ENCODE results near the gene DDX17. TPM values are rescaled to one million over a fixed set of nuclear protein-coding genes. Genes with fewer than 3 reads are reported as not detected.

DDX17 gene
- total RNA-seq, 2 experiments from 2014 or later = 319 to 341 TPM

GRCh38 chr22:38461414-38462081, 44.6 kb downstream of the DDX17 start:
- Mint-ChIP-seq H3K9me3 (no peaks in the 10 kb centered on the region), H3K27me3 (ENCODE audit: low read depth) (peaks cover 83% of the 10 kb centered on the region), H3K4me1 (ENCODE audit: low read depth) (peaks cover 7% of the 10 kb centered on the region), H3K36me3 (ENCODE audit: low read depth) (no peaks in the 10 kb centered on the region), H3K27ac (no peak overlapping the region), H3K4me3 (no peak overlapping the region)
- intact Hi-C loops (cut with micrococcal nuclease) = loop anchor here (1.0 kb wide), 1 partner anchor 109 kb away; the partner anchor contains the start of gene DMC1
- DNase-seq = peak; percentile 81
- CTCF ChIA-PET = interaction anchor here (1.0 kb wide), 1 partner anchor 30 kb away, joined by 3 read pairs; no protein-coding TSS in a partner anchor

DNA sequence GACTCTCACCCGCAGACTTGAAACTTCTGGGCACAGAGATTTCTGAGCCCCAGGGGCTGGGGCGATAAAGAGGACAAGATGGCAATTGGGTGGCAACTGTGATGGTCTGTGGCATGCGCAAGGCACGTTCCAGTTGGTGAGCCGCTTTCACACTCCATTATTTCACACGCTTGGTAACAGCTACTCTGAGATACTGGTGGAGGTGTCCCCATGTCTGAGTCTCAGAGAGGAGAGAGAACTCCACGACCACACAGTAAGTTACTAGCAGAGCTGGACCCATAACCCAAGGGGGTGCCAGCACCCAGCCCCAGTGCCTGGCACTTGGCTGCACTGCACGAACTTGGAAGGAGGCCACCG, 45.1 kb downstream of the DDX17 start:
- CTCF ChIA-PET = no interaction called here
- Mint-ChIP-seq H3K27ac (no peak overlapping the region), H3K4me1 (ENCODE audit: low read depth) (peaks cover 9% of the 10 kb centered on the region), H3K9me3 (no peaks in the 10 kb centered on the region), H3K27me3 (ENCODE audit: low read depth) (peaks cover 82% of the 10 kb centered on the region), H3K36me3 (ENCODE audit: low read depth) (no peaks in the 10 kb centered on the region), H3K4me3 (no peak overlapping the region)
- no peak for DNase-seq
- intact Hi-C loops (cut with micrococcal nuclease) = loop anchor here (1.0 kb wide), 1 partner anchor 109 kb away; the partner anchor contains the start of gene DMC1

DNA sequence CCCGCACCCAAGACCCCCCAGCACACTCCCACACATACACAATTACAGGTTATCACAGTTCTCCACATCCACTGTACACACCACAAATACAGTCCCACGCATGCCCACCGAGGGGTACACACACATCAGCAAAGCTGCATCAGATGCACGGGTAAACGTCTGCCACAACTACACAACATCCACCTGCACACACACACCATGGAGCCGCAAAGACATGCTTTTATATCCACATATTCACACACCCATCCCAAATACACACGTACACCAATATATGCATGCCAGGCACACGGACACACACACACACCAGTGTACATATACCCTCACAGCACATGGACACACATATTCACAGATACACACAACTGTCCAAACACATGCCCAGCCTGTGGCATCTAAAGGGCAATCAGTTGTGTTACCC, 45.7 kb downstream of the DDX17 start:
- H3K9me3 Mint-ChIP-seq = no peaks in the 10 kb centered on the region
- peaks cover 10% of the 10 kb centered on the region for H3K4me1 Mint-ChIP-seq (ENCODE audit: low read depth)
- H3K27me3 Mint-ChIP-seq (ENCODE audit: low read depth) = peaks cover 76% of the 10 kb centered on the region
- intact Hi-C loops (cut with micrococcal nuclease) = no loop called here
- H3K27ac Mint-ChIP-seq = no peak overlapping the region
- H3K36me3 Mint-ChIP-seq (ENCODE audit: low read depth) = no peaks in the 10 kb centered on the region
- H3K4me3 Mint-ChIP-seq = no peak overlapping the region
- CTCF ChIA-PET = no interaction called here
- no peak for DNase-seq

- Mint-ChIP-seq H3K4me3 (peak overlapping the region; percentile 57), H3K36me3 (ENCODE audit: low read depth) (no peaks in the 10 kb centered on the region), H3K9me3 (no peaks in the 10 kb centered on the region), H3K4me1 (ENCODE audit: low read depth) (peaks cover 15% of the 10 kb centered on the region), H3K27me3 (ENCODE audit: low read depth) (peaks cover 70% of the 10 kb centered on the region), H3K27ac (no peak overlapping the region)
- CTCF ChIA-PET = no interaction called here
- intact Hi-C loops (cut with micrococcal nuclease) = no loop called here
- DNase-seq = no peak
These were observed 49.0 kb downstream of the DDX17 start for GRCh38 chr22:38456841-38457699.

DNA sequence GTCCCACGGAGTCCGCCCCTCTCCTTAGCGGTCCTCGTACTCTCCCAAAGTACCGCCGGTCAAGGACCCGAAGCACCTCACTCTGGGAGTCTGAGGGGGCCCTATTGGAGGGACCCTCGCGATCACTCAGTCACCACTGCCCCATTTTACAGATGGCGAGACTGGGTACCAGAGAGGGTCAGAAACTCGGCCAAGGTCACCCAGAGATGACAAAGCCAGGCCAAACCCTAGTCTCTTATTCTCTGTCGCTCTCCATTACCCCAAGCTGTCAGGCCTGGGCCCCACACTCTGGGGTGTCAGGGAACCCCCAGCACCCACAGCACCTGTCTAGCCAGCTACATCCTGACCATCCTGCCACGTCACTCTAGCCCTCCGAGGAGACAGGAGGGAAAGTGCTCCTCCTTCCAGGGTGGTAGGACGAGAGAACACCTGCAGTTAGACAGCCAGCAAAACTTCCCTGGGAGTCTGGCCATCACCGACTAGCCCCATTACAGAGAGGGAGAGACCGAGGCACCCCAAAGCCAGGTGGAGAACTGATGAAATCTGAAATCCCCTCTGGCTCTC, 49.8 kb downstream of the DDX17 start:
- H3K4me3 Mint-ChIP-seq = peak overlapping the region; percentile 57
- no peaks in the 10 kb centered on the region for H3K9me3 Mint-ChIP-seq
- peaks cover 10% of the 10 kb centered on the region for H3K4me1 Mint-ChIP-seq (ENCODE audit: low read depth)

DNA sequence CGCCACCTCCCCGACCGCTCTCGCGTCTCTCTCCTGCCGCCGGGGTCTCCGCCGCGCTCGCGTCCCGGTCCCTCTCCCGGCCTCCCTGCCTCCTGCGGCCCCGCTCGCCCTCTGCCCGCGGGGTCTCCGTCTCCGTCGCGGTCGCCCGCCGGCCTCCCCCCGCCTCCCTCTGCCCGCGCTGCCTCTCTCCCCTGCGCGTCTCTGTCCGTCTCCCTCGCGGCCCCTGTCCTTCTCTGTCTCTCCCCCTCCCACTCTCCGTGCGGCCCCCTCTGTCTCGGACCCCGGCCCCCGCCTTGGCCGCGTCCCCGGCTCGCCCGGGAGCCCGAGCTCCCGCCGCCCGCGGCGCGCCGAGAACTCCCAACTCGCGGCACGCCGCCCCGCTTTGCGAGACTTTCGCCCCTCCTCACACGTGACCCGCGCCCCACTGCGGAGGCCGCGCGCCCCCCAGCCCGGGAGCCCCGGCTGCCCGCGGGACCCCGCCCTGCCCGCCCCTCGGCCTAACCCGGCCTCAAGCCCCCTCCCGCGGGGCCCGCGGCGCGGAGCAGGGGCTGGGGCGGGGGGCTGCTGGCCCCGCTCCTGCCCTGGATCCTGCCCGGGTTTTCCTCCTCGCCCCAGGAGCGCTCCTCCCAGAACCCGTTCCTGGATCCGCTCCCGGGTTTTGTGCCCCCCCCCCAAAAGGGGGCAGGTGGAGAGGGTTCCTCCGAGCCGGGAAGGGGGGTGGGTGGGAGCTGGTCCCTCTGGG, 50.4 kb downstream of the DDX17 start:
- peak overlapping the region; percentile 57 for H3K4me3 Mint-ChIP-seq
- H3K36me3 Mint-ChIP-seq (ENCODE audit: low read depth) = no peaks in the 10 kb centered on the region
- peaks cover 9% of the 10 kb centered on the region for H3K4me1 Mint-ChIP-seq (ENCODE audit: low read depth)
- DNase-seq = peak; percentile 17
- H3K27ac Mint-ChIP-seq = no peak overlapping the region
- intact Hi-C loops (cut with micrococcal nuclease) = no loop called here
- CTCF ChIA-PET = no interaction called here
- H3K27me3 Mint-ChIP-seq (ENCODE audit: low read depth) = peaks cover 65% of the 10 kb centered on the region
- H3K9me3 Mint-ChIP-seq = no peaks in the 10 kb centered on the region

More for the DNA sequence above, 49.8 kb downstream of the DDX17 start:
- Mint-ChIP-seq H3K36me3 (ENCODE audit: low read depth) (no peaks in the 10 kb centered on the region), H3K27me3 (ENCODE audit: low read depth) (peaks cover 64% of the 10 kb centered on the region), H3K27ac (no peak overlapping the region)
- intact Hi-C loops (cut with micrococcal nuclease) = no loop called here
- CTCF ChIA-PET = no interaction called here
- DNase-seq = no peak

DNA sequence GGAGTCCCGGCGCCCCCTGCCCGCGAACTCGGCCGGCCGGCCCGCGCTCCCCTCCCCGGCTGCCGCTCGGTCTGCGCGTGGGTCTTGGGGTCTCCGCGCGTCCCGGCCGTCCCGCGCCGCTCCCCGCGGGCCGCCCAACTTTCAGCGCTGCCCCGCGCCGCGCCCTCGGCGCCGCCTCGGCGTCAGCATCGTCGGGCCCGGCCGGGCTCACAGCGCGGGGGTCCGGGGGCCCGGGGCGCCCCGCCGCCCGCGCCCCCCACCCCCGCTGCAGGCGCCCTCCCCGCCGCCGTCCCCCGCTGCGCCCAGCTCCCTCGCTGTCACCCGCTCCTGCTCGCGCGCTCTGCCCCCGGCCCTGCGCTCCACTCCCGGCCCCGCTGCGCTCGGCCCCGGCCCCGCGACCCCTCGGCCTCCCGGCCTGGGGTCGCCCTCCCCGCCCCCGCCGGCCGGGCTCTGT, 51.0 kb downstream of the DDX17 start, which contains the start of gene KCNJ4:
KCNJ4 (minus strand) TSS at position 124 of the 454 bp plus-strand sequence. CDS start 27,067 bp downstream, outside the sequence.
- Mint-ChIP-seq H3K27ac (no peak within 1 kb of the TSS), H3K4me1 (ENCODE audit: low read depth) (peaks cover 9% of the 10 kb centered on the region)
- CTCF ChIA-PET = no interaction called here

DNA sequence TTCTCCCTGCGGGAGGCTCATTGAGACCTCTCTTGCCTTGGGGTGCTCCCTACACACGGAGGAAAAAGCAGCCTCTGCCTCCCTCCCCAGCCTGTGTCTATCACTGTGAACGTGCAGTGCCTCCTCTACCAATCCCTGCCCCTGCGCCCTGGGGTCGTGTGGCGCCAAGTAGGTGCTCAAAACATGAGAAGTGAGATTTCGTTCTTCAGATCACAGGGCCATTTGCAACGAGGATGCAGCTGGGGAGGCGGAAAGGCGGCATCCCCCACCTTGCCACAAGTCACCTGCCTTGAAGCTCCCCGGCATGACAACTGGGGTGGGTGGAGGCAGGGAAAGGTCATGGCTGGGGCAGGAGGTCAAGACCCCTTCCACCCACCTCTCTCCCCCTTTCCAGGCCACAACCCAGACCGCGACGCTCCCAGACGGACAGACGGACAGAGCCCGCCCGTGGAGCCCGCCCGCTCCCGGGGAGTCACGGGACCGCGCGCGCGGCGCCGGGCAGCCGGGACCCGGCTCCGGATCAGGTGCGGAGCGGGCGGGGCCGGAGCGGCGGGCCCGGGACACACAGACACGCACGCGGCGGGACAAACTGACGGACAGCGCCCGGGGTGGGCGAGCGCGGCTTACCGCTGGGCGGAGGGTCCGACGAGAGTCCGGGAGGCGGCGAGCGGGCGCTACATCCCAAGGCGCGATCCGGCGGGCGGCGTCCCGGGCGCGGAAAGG, 51.6 kb downstream of the DDX17 start:
- CTCF ChIA-PET = no interaction called here
- peaks cover 65% of the 10 kb centered on the region for H3K27me3 Mint-ChIP-seq (ENCODE audit: low read depth)
- peak overlapping the region; percentile 72 for H3K4me3 Mint-ChIP-seq
- no peaks in the 10 kb centered on the region for H3K9me3 Mint-ChIP-seq
- H3K4me1 Mint-ChIP-seq (ENCODE audit: low read depth) = peaks cover 9% of the 10 kb centered on the region
- intact Hi-C loops (cut with micrococcal nuclease) = no loop called here
- DNase-seq = peak; percentile 21
- H3K36me3 Mint-ChIP-seq (ENCODE audit: low read depth) = no peaks in the 10 kb centered on the region
- H3K27ac Mint-ChIP-seq = no peak overlapping the region

More for the DNA sequence above, 51.0 kb downstream of the DDX17 start, which contains the start of gene KCNJ4:
- Mint-ChIP-seq H3K4me3 (peak within 1 kb of the TSS; percentile 72), H3K36me3 (ENCODE audit: low read depth) (no peaks in the 10 kb centered on the region), H3K9me3 (no peaks in the 10 kb centered on the region), H3K27me3 (ENCODE audit: low read depth) (peaks cover 65% of the 10 kb centered on the region)
- intact Hi-C loops (cut with micrococcal nuclease) = no loop called here
- DNase-seq = no peak

DNA sequence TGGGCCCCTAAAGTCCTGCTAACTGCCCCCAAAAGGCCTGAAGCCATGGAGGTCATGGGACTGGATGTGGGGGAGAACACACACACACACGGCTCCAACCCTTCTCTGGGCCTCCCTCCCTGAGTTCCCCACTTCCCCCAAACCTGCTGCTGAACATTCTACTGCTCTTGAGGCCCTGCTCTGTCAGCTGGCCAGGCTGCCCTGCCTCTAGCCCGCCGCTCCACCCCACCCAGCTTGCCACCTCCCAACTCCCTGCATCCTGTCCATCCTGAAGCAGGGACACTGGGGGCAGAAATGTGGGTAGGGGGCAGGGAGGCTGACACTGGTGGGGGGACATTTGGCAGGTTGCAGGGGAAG, 52.1 kb downstream of the DDX17 start:
- CTCF ChIA-PET = no interaction called here
- DNase-seq = no peak
- H3K4me1 Mint-ChIP-seq (ENCODE audit: low read depth) = peaks cover 9% of the 10 kb centered on the region
- H3K27me3 Mint-ChIP-seq (ENCODE audit: low read depth) = peaks cover 60% of the 10 kb centered on the region
- intact Hi-C loops (cut with micrococcal nuclease) = no loop called here
- no peaks in the 10 kb centered on the region for H3K9me3 Mint-ChIP-seq
- H3K4me3 Mint-ChIP-seq = peak overlapping the region; percentile 24
- H3K27ac Mint-ChIP-seq = no peak overlapping the region
- H3K36me3 Mint-ChIP-seq (ENCODE audit: low read depth) = no peaks in the 10 kb centered on the region

DNA sequence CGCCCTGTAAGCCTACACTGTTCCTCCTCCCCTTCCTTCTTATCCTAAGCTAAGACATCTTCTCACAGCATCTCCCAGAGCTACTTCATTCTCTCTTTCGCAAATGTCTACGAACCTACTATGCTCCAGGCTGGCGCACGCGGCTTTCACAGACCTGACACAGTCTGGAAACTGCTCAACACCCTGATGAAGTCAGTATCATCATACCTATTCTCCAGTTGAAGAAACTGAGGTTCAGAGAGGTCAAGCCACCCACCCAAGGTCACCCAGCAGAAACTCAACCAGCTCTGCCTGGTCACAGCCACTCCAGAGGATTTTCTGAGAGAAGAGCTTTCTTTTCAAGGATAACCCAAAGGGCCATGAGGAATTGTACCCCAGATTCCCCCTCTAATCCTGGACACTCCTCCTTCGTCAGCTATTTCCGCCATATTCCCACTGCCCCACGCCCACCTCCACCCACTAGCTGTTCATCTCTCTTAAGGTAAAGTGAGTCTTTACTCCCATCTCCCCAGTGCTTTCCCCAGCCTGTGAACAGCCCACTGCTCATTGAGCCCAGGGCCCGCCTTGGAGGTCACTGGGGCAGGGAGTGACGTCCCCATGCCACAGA, 52.9 kb downstream of the DDX17 start:
- no peaks in the 10 kb centered on the region for H3K9me3 Mint-ChIP-seq
- H3K27ac Mint-ChIP-seq = no peak overlapping the region
- CTCF ChIA-PET = no interaction called here
- H3K4me1 Mint-ChIP-seq (ENCODE audit: low read depth) = peaks cover 9% of the 10 kb centered on the region
- DNase-seq = no peak
- H3K27me3 Mint-ChIP-seq (ENCODE audit: low read depth) = peaks cover 52% of the 10 kb centered on the region
- no peak overlapping the region for H3K4me3 Mint-ChIP-seq
- intact Hi-C loops (cut with micrococcal nuclease) = no loop called here
- no peaks in the 10 kb centered on the region for H3K36me3 Mint-ChIP-seq (ENCODE audit: low read depth)

DNA sequence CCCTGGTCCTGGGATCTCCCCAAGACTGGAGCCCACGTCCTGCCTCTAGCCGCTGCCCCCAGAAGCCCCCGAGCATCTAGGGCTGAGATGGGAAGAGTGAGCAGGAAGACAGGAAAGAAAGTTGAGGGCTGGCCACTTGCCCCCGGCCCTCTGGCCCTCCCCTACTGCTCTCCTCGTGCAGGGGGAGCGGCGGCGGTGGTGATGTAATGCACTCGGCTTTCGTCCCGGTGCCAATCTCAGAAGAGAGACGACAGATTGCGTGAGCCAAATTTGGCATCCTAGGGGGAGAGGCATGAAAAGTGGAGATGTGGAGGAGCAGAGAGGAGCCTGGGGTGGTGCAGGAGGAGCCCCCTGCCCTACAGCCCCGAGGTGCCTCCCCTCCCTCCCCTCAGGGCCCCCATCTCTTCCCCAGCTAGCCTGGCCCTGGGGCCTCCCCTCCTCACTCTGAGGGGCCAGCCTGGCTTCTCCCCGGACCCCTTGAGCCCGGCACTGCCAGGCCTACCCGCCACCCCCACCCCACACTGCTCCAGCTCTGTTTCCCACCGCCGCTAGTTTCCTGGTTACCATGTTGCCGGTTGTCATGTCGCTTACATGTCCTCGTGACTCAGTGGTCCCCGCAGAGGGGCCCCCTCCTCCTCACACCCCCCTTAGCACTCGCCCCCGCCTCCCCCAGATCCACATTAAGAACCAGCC, 53.6 kb downstream of the DDX17 start:
- H3K4me3 Mint-ChIP-seq = no peak overlapping the region
- peaks cover 47% of the 10 kb centered on the region for H3K27me3 Mint-ChIP-seq (ENCODE audit: low read depth)
- intact Hi-C loops (cut with micrococcal nuclease) = no loop called here
- no peaks in the 10 kb centered on the region for H3K36me3 Mint-ChIP-seq (ENCODE audit: low read depth)
- no peaks in the 10 kb centered on the region for H3K9me3 Mint-ChIP-seq
- CTCF ChIA-PET = no interaction called here
- no peak for DNase-seq
- no peak overlapping the region for H3K27ac Mint-ChIP-seq
- H3K4me1 Mint-ChIP-seq (ENCODE audit: low read depth) = peaks cover 9% of the 10 kb centered on the region
